WTC11 (cell line): ENCODE measurements around the gene LASP1.

ENCODE experiments used
- CREB1 ChIP-seq: sonication (generic); formaldehyde crosslinking; IDR thresholded peaks from 2 replicates; pipeline ENCODE4 v1.8.0; 2023; ENCODE audit warnings: mild to moderate bottlenecking, missing genetic modification reagents
- ELF4 ChIP-seq: sonication (generic); formaldehyde crosslinking; IDR thresholded peaks from 2 replicates; pipeline ENCODE4 v1.8.1; 2022; ENCODE audit warnings: low read depth, mild to moderate bottlenecking, moderate library complexity, missing genetic modification reagents
- ETV6 ChIP-seq: sonication (generic); formaldehyde crosslinking; IDR thresholded peaks from 2 replicates; pipeline ENCODE4 v1.8.1; 2022; ENCODE audit warnings: mild to moderate bottlenecking, missing genetic modification reagents
- FOXJ3 ChIP-seq: sonication (generic); formaldehyde crosslinking; IDR thresholded peaks from 2 replicates; pipeline ENCODE4 v1.9.0; 2021; ENCODE audit warnings: missing genetic modification reagents, mild to moderate bottlenecking, borderline replicate concordance
- HMGA2 ChIP-seq: fragments of 250-450 bp; sonication (Bioruptor Pico); IDR thresholded peaks from 2 replicates; pipeline ENCODE4 v1.4.0; 2021; ENCODE audit warnings: mild to moderate bottlenecking, moderate library complexity
- NFE2L1 ChIP-seq: sonication (generic); formaldehyde crosslinking; IDR thresholded peaks from 2 replicates; pipeline ENCODE4 v1.8.1; 2023; ENCODE audit warnings: missing genetic modification reagents
- ZNF138 ChIP-seq: sonication (generic); formaldehyde crosslinking; conservative IDR thresholded peaks from 2 replicates; pipeline ENCODE4 v1.8.1; 2022; ENCODE audit warnings: mild to moderate bottlenecking, moderate library complexity, missing genetic modification reagents
- ZNF317 ChIP-seq: sonication (generic); formaldehyde crosslinking; IDR thresholded peaks from 2 replicates; pipeline ENCODE4 v1.8.1; 2023; ENCODE audit warnings: low read depth, mild to moderate bottlenecking, moderate library complexity, missing genetic modification reagents, borderline replicate concordance
- TF ChIP-seq, protein P1 (sequence below): sonication (generic); formaldehyde crosslinking; IDR thresholded peaks from 2 replicates; pipeline ENCODE4 v1.8.1; 2023; ENCODE audit warnings: mild to moderate bottlenecking, missing genetic modification reagents, borderline replicate concordance
- TF ChIP-seq, protein P2 (sequence below): fragments of 200-600 bp; IDR thresholded peaks from 2 replicates; pipeline ENCODE4 v1.8.0; 2022; ENCODE audit warnings: antibody characterized with exemption
- TF ChIP-seq, protein P3 (sequence below): sonication (generic); formaldehyde crosslinking; IDR thresholded peaks from 2 replicates; pipeline ENCODE4 v1.8.1; 2023; ENCODE audit warnings: mild to moderate bottlenecking, missing genetic modification reagents, moderate library complexity
- TF ChIP-seq, protein P4 (sequence below): sonication (generic); formaldehyde crosslinking; IDR thresholded peaks from 2 replicates; pipeline ENCODE4 v1.8.1; 2022; ENCODE audit warnings: missing genetic modification reagents, borderline replicate concordance

DNA sequence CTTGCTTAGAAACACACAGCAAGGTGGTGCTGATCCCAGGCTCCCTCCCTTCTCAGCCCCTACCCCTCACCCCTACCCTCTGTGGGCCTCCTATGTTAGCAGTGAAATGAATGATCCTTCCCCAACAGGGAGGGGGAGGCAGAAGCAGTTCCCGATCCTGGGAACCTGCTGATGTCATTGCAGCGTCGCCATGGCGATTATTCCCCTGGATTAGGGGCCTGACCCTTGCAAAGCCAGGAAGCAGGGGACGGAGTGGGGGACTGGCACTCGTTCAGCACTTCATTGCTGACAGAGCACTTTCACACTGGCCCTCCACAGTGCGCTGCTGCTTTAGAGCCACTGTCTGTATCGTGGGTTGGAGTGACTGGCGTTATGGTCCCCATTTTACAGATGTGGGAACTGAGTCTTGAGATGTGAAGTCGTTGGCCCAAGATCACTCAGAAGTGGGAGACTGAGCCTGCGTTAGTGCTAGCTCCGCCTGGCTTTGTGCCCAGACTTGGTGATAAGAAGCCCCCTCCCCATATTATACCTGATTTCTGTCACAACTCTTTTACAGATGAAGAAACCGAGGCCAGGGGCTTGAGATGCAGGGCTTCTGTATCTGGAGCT is 26.6 kb downstream of the LASP1 start:
- TF ChIP-seq CREB1 (CRISPR knock-in tag) (no peak), HMGA2 (CRISPR knock-in tag) (no peak), ZNF317 (CRISPR knock-in tag) (no peak), ELF4 (no peak), FOXJ3 (CRISPR knock-in tag) (no peak), ETV6 (CRISPR knock-in tag) (no peak), NFE2L1 (CRISPR knock-in tag) (no peak), ZNF138 (CRISPR knock-in tag) (no peak)
- TF ChIP-seq, protein P1, sequence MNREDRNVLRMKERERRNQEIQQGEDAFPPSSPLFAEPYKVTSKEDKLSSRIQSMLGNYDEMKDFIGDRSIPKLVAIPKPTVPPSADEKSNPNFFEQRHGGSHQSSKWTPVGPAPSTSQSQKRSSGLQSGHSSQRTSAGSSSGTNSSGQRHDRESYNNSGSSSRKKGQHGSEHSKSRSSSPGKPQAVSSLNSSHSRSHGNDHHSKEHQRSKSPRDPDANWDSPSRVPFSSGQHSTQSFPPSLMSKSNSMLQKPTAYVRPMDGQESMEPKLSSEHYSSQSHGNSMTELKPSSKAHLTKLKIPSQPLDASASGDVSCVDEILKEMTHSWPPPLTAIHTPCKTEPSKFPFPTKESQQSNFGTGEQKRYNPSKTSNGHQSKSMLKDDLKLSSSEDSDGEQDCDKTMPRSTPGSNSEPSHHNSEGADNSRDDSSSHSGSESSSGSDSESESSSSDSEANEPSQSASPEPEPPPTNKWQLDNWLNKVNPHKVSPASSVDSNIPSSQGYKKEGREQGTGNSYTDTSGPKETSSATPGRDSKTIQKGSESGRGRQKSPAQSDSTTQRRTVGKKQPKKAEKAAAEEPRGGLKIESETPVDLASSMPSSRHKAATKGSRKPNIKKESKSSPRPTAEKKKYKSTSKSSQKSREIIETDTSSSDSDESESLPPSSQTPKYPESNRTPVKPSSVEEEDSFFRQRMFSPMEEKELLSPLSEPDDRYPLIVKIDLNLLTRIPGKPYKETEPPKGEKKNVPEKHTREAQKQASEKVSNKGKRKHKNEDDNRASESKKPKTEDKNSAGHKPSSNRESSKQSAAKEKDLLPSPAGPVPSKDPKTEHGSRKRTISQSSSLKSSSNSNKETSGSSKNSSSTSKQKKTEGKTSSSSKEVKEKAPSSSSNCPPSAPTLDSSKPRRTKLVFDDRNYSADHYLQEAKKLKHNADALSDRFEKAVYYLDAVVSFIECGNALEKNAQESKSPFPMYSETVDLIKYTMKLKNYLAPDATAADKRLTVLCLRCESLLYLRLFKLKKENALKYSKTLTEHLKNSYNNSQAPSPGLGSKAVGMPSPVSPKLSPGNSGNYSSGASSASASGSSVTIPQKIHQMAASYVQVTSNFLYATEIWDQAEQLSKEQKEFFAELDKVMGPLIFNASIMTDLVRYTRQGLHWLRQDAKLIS, result no peak
- TF ChIP-seq, protein P2, sequence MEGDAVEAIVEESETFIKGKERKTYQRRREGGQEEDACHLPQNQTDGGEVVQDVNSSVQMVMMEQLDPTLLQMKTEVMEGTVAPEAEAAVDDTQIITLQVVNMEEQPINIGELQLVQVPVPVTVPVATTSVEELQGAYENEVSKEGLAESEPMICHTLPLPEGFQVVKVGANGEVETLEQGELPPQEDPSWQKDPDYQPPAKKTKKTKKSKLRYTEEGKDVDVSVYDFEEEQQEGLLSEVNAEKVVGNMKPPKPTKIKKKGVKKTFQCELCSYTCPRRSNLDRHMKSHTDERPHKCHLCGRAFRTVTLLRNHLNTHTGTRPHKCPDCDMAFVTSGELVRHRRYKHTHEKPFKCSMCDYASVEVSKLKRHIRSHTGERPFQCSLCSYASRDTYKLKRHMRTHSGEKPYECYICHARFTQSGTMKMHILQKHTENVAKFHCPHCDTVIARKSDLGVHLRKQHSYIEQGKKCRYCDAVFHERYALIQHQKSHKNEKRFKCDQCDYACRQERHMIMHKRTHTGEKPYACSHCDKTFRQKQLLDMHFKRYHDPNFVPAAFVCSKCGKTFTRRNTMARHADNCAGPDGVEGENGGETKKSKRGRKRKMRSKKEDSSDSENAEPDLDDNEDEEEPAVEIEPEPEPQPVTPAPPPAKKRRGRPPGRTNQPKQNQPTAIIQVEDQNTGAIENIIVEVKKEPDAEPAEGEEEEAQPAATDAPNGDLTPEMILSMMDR, result no peak
- TF ChIP-seq, protein P3, sequence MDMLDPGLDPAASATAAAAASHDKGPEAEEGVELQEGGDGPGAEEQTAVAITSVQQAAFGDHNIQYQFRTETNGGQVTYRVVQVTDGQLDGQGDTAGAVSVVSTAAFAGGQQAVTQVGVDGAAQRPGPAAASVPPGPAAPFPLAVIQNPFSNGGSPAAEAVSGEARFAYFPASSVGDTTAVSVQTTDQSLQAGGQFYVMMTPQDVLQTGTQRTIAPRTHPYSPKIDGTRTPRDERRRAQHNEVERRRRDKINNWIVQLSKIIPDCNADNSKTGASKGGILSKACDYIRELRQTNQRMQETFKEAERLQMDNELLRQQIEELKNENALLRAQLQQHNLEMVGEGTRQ (CRISPR knock-in tag), result no peak
- TF ChIP-seq, protein P4, sequence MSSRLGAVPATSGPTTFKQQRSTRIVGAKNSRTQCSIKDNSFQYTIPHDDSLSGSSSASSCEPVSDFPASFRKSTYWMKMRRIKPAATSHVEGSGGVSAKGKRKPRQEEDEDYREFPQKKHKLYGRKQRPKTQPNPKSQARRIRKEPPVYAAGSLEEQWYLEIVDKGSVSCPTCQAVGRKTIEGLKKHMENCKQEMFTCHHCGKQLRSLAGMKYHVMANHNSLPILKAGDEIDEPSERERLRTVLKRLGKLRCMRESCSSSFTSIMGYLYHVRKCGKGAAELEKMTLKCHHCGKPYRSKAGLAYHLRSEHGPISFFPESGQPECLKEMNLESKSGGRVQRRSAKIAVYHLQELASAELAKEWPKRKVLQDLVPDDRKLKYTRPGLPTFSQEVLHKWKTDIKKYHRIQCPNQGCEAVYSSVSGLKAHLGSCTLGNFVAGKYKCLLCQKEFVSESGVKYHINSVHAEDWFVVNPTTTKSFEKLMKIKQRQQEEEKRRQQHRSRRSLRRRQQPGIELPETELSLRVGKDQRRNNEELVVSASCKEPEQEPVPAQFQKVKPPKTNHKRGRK (CRISPR knock-in tag), result no peak
